ENCODE results near the gene RPTOR.
"Not testable (repeated sequence)": the region's sequence is repeated elsewhere in the genome, so short reads cannot be mapped to it uniquely, and the experiment has no call there.

RPTOR gene

DNA sequence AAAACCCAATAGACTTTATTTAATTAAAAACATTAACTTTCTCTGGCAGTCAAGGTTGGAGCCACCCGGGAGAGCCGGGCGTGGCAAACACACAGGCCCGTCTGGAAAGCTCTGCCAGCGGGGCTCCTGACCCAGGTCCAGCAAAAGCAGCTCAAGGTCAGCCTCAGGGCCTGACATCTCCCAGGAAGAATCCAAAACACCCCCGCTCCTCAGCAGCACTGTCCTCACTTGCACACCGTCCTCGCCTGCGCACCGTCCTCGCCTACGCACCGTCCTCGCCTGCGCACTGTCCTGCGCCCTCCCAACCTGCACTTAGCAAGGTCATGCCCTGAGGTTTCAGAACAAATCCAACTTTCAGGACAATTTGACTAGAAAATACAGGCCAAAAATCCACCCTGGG, 31.4 kb upstream of the RPTOR start:
- no peak for DNase-seq

DNA sequence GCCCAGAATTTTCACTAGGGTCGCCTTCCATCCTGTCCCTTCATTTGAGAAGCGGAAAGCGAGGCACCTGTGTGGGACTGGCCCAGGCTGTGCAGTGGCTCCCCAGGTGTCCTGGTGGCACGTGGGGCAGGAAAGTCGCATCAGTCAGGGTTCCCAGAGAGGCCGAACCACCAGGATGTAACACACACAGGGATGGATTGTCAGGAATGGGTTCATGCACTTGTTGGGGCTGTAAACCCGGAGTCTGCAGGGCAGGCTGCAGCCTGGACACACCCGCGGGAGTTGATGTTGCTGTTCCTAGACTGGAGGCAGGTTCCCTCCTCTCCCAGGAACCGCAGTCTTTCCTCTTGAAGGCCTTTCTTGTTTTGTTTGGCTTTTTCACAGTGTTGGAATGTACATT, 30.7 kb upstream of the RPTOR start:
- DNase-seq, result no peak

GRCh38 chr17:80516171-80516932, 28.3 kb upstream of the RPTOR start:
- DNase-seq, result no peak

DNA sequence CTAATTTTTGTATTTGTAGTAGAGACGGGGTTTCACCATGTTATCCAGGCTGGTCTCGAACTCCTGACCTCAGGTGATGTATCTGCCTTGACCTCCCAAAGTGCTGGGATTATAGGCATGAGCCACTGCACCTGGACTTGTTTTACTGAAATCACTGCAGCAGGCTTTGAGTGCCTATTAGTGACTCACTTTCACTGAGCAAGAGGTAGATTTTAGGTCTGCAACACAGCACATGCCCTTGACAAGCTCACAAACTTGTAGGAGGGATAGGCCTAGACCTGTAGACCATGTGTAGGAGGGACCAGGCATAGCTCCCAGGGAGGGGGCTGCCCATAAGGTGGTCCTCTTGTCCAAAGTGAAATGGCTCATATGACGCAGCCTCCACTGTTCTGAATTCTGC, 27.0 kb upstream of the RPTOR start:
- DNase-seq, result no peak

GRCh38 chr17:80518392-80518791, 26.2 kb upstream of the RPTOR start:
- no peak for DNase-seq

- DNase-seq, result no peak
These were observed 25.4 kb upstream of the RPTOR start for GRCh38 chr17:80519091-80519781.

GRCh38 chr17:80520810-80521455, 23.7 kb upstream of the RPTOR start:
- DNase-seq, result no peak

- DNase-seq, result no peak
These were observed 21.4 kb upstream of the RPTOR start for GRCh38 chr17:80523054-80523744.

- no peak for DNase-seq
These were observed 20.5 kb upstream of the RPTOR start for GRCh38 chr17:80523956-80524712.

DNA sequence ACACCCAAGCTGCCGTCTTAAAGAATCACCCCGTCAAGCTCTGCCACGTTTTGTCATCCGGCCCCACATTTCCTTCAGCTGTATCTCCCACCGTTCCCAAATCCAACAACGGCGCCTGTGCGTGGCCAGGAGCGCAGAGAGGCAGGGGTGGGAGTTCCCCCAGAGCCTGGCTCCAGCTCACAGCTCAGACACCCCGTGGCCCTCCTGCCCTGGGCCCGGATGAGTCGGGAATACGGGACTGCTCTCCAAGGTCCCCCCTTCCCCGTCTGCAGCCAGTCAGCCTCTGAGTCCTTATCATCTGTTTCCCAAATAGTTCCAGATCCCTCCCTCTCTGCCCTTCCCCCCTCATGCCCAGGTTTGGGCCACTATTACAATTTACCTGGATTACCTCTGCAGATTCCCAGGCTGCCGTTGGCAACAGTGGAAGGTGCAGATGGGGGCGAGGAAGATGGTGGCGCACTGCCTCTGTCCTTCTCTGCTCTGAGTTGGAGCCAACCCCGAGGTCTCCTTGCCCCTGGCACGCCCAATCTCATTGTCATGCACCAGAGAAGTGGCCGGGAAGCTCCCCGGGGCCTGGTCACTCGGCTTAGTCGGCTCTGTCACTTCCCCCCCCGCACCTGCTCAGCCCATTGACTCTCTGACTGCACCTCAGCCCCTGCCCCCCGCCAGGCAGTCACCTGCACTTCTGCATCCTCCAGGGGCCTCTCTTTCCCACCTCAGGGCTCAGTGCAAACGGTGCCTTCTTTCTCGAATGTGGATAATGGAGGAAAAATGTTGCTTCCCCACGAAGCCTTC, 18.3 kb upstream of the RPTOR start:
- no peak for DNase-seq

DNA sequence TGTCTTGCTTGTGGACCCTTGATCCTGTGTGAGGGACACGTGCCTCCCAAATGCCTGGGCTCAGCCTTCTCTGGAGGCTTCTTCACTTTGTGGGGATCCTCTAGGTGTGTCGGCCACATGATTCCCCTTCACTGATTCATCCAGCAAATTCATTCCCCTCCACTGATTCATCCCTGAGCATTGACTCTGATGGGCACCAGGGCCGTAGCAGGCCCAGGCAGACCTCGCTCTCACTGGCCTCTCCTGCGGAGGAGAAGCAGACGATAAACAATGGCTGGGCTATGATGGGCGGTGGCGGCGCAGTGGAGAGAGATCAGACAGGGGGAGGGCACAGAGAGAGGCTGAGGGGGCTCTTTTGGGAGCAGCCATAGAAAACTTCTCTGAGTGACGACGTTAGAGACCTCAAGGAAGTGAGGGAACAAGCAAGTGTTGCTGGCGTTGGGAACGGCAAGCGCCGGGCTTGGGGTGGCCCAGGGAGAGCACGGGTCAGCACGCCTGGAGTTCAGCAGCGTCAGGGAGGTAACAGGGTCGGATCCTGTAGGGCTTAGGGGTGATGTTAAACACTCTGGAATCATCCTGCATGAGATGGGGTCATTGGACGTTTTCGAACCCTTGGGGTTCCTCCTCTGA, 17.5 kb upstream of the RPTOR start:
- DNase-seq, result no peak

- peak; percentile 25 for DNase-seq
These were observed 16.1 kb upstream of the RPTOR start for GRCh38 chr17:80528536-80528935.

GRCh38 chr17:80529104-80529903, 15.3 kb upstream of the RPTOR start:
- peak; percentile 57 for DNase-seq

- no peak for DNase-seq
These were observed 14.7 kb upstream of the RPTOR start for GRCh38 chr17:80529904-80530292.

- no peak for DNase-seq
These were observed 13.2 kb upstream of the RPTOR start for GRCh38 chr17:80531400-80531799.

- not testable (repeated sequence) for DNase-seq
These were observed 7.3 kb upstream of the RPTOR start for GRCh38 chr17:80537386-80537785.

DNA sequence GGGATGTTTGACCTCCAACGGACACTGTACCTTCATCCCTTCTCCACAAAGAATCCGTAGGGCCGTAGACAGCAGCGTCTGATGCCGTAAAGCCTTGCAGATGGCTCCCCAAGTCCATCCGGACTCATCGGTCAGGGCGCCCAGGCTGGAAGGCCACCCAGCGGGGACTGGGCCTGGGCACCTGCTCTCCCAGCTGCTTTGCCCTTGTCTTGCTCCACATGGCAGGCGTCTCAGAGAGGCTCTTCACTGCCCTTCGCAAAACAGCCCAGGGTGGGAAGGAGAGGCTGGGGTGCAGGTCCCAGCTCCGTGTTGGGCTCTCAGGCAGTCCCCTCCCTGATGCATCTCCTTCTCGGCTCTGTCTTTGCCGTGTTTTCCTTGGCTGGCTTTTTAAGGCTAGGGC, 6.2 kb upstream of the RPTOR start:
- DNase-seq, result no peak

DNA sequence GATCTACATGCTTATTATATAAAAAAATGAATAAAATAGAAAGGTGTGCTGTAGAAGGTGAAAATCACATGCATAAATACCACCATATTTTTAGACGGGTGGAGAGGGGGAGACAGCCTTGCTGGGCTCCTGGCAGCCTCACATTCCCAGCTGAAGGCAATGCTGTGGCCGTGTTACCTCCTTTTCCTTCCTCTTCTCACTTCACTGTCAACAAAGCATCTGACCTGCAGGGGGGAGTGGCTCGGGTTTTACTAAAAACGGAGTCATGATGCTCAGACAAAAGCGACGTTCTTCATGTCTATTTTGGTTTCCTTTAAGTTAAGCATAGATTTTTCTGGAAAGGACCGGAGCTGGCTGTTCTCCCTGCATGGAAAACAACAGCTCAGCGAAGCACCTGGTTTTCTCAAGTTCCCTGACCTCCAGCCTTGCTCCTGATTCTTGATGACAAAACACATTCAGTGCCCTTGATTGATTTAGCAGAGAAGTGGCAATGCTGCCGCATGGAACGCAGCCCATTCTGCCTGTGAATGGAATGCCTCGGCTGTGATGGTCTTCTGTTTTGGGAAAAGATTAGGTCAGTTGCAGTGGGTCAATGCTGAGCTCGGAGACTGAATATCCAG, 5.5 kb upstream of the RPTOR start:
- DNase-seq, result peak; percentile 45

GRCh38 chr17:80545499-80545826, 825 bp downstream of the RPTOR start:
- no peak for DNase-seq

DNA sequence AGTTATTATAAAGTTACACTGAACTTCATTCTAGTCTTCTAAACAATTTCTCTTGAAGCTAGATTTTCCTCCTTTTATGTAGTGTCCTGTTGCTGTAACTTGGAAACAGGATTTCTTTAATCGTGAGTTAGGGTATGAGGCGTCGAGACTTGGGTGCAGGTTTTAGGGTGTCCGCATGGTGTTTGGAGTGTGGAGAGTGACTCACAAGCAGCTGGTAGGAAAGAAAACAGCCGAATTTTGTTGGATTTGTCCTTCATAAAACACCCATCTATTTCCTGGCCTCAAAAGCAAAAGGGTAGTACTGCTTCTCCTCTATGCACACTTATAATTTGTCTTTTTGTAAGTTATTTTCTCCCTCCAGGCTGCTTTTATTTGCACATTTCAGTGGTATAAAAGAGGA, 1.6 kb downstream of the RPTOR start:
- no peak for DNase-seq

Data from NCI-H2227 treated with DMSO at 0.1 percent for 48 hours (cell line).